ENCODE measurements around the gene AGAP1.

AGAP1 gene

DNA sequence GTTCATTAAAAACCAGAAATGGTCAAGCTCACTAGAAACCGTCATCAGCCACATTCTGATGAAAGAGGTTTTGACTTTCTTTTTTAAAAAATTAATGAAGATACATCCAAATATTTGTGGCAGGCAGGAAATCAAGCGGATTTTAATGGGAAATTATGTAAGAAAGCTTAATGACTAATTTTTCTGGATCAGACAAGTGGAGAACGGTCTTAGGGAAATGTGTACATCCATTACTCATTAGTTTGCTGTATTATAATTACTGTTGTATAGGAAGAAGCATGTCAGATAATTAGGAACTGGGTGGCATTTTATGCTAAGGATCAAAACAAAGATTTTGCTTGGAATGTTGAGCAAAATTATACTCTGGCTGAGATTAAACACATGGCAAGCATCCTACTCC lies 39.4 kb downstream of the AGAP1 start:
- DNase-seq (ENCODE audit: low read depth, low spot score): no peak

DNA sequence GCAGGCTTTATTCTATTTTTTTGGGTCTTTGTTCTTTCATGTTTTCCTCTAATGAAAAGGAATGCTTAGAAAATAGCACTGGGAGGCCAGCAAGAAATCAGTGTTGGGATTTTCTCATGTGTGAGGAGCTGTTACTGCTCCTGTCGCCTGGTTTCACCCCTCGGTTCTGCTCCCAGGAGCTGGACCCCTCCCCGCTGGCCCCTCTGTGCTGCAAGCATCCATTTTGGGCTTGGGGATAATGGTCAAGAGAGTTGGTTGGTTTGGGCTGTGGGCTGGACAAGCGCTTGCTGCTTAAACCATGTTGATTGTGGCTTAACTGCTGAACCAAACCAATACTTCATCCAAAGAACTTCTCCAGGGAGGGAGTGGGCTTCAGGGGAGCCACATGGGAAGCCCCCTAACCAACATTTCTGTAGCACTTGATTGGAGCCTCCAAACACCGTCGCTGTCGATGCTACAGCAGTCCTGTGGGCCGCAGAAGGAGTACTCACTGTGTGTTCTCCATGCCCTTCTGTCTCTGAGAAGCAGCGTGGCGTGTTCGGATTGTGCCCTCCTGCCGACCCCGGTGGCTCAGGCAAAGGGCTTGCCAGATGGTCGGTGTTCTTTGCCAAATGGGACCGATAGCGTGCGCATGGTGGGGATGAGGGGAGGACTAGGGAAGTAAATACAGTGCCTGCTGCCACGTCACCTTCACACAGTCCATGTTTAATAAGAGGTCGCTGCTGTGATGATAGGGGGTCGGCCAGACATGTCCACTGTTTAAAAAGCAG lies 40.0 kb downstream of the AGAP1 start:
- DNase-seq (ENCODE audit: low read depth, low spot score): no peak

DNA sequence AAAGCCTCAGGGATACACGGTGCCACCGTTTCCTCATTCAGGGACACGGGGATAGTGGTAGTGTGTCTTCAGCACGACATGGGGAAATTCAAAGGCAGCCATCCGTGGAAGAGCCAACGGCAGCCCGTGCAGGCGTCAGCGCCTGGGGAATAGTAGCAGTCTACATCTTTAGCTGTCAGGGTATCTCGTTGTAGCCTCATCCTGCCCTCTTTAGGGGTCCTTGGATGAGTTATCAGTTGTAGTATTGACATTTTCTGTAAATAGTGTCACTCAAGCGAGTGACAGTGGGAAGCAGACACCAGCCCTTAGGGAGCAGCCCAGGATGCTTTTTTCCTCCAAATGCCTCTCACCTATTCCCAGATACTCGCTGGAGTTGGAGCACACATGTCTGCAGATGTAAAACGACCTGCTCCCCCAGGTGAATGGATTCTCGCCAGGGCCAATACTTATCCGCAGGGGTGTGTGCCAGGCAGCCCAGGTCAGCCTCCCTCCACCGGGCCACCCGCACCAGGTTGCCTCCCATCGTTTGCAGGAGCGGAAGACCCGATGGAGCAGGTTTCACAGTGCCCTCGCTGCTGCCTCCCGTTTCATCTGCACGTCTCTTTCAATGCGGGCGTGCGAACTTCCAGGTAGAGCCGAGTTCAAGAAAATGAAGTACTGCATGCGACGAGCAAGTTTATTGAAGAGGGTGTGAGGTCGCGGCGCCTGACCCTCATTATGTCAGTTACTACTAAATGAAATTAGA lies 41.0 kb downstream of the AGAP1 start:
- DNase-seq (ENCODE audit: low read depth, low spot score): no peak

DNA sequence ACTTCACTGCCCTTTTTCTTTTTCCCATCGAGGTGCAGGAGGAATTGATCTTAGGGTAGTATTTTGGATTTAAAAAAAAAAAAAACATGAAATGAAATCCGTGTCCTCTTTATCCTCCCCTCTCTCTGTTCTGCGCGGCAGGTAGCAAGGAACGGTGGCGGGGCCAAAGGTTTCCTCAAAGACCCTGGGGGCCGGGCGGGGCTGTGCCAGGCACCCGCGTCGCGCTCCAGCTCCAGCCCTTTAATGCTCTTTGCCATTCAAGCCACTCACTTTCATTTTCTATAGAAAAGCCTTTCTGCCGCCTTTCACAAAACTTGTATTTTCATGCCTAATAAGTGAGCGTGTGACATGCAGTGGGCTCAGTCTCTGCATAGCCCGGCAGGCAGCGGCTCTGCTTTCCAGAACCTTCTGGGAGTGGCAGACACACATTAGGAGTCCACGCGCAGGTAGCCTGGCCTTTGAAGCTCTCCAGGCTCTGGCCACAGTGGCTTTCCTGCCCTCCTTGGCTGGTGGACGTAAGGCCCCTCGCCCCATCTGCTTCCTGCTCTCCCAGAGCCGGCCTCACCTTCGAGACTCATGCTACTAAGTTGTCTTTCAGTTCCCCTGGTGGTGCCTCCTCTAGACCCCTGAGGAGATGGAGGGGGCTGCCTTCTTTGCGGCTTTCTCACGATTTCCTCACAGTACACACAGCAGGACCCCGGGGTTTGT lies 41.7 kb downstream of the AGAP1 start:
- no peak for DNase-seq (ENCODE audit: low read depth, low spot score)

DNA sequence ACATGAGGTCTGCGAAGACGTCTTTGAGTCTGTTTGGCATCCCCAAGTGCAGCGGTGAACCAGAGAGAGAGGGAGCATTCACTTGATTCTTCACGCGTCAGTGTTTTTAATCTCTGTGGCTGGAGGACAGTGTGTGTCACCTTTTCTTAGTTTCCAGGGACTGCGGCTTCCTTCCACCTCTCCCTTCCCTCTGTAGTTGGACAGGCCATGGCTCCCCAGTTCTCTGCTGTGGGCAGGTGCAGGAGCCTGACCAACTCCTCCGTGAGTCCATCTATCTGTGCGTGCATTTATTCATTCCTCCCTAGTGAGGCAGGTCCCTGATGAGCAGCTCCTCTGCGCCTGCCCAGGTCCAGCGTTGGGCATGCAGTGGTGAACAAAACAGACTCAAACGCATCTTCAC lies 42.9 kb downstream of the AGAP1 start:
- no peak for DNase-seq (ENCODE audit: low read depth, low spot score)

DNA sequence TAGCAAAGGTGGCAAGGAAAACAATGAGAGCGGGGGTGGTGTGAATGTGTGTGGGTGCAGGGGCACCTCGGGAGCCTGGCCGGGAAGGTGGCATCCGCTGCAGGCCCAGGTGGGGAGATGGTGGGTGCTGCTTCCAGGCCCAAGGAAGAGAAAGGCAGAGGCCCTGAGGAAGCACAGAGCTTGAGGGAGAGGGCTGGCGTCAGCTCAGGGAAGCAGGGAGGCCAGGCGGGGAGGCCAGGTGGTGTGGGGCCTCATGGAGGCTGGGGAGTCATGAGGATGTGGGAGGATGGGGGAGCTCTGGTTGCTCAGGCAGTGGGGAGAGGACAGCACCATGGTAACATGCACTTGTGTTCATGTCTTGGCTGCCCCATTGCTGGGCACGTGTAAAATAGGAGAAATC lies 43.3 kb downstream of the AGAP1 start:
- DNase-seq (ENCODE audit: low read depth, low spot score): no peak

DNA sequence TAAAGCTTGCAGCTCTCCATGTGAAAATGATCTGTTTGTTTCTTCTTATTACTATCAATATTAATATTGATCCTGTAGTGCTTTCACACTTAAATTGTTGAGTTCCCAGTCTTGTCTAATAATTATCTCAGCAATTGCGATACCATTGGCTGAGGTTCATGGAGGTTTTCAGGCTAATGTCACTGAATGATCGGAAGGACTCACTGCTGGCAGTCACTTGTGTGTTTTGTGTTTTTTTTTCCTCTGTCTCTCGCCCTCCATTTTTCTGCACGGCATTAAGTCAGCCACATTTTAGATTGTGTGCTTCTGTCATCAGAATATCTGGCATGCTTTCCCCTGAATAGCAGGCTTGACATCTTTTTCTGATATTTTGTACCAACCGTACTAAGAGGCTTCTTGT lies 43.7 kb downstream of the AGAP1 start:
- DNase-seq (ENCODE audit: low read depth, low spot score): no peak

DNA sequence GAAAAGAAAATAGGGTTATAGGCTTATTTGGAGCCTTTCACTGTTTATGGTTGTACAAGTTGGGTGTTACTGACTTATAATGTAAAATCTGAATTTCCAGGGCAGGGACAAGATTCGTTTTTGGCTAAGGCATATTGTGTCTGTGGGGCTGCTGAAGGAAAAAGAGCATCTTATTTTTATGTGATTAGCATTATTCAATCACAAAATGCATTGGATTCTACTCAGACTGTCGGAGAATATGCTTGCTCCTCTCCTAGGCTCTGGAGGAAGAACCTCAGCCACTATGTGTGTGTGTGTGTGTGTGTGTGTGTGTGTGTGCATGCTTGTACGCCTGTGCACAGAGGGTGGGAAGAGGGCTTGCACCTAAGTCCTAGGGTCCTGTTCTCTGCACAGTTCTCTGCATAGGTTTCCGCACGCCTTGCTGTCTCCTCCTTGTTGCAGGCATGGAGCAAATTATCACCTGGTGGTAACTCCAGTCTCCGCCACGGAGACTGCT lies 44.3 kb downstream of the AGAP1 start:
- DNase-seq (ENCODE audit: low read depth, low spot score): no peak

DNA sequence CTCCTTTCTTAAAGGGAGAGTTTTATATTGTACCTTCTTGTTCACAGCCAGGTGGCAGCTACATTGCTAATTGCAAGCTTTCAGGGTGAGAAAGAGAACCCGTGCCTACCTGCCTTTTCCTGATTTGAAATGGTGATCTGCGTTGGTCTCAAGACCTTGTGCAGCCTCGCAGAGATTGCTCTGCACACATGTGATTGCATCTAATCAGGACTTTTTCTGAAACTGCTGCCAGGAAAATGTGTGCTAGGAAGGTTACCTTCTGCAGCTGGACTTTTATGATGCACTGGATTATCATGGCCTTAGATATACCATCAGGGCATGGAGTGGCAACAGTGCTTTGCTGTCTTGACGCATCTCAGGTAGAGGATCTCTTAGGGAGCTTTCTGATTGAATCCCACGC lies 45.1 kb downstream of the AGAP1 start:
- no peak for DNase-seq (ENCODE audit: low read depth, low spot score)

DNA sequence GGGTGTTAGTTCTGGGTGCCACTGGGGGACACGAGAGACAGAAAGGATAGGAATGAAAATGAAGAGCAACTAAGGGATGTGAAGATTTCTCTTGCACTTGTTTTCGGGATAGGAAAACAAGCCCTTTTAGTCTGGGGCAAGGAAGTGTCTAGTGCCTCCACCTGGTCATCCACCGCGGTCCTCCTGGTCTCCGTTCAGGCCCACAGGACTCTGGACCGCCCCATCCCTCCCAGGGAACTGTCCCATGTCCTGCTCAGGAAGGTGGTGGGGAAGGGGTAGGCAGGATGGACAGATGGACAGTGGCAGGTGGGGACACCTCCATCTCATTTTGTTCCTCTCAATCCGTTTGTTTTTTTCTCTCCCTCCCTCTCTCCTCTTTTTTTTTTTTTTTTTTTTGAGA lies 45.9 kb downstream of the AGAP1 start:
- DNase-seq (ENCODE audit: low read depth, low spot score): no peak

DNA sequence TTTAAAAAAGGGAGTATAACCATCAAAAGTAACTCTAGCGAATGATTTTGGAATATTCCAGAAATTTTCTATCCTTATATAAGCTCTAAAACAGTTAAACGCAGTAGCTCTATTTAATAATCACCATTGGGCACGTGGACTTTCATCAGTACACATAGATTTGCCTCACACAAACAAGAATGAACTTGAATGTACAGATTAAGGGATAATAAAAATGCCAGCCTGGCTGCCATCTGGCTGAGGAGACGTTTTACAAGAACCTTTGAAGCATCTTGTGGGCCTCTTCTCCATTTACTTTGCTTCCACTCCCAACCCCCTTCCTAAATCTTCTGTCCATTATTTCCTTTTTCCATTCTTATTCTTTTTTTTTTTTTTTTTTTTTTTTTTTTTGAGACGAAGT lies 47.2 kb downstream of the AGAP1 start:
- no peak for DNase-seq (ENCODE audit: low read depth, low spot score)

DNA sequence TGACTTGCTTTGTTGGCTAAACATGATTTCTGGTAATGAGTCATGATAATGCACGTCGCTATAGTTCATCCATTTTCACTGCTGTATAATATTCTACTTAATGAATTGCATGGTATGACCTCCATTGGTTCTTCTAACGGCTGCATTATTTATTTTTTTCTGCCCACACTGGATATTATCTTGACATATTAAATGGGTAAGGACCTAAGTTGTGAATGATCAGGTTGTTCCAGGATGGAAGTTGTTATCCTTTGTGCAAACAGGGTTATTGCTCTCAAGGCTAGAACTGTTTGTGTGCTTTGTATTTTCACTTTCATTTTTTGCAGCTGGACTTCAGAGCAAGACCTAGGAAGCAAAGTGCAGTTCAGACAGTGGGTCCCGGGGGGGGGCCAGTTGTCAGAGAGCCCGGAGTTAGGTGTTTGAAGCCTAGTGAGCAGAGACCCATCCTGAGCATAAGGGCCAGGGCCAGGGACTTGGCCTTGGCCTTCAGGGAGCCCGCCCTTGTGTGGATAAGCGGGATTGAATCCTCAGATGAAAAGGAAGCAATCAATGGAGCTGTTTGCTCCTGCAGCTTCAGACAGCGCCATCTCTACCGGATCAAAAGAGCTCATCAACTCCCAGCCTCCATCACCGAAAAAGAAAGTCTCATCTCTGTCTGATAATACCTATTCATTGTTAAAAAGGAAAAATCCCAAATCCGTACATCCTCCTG lies 48.2 kb downstream of the AGAP1 start:
- DNase-seq (ENCODE audit: low read depth, low spot score): no peak

DNA sequence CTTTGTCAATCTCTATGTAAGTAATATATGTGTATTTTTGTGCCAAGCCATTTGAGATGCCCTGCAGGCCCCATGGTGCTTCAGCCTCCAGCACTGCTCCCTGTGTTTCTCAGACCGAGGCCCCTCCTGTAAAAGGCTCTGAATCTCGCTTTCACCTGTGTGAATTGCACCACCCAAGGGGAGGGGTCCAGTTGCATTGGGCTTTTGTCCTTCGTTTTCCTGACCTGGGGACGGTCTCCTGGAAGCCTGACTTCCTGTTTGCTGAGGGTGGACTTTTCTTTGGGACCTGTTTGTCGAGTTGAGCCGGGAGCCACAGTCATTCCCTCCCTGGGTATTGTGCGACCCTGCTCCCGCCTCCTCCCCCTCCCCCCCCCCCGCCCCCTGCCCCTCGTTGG lies 48.9 kb downstream of the AGAP1 start:
- no peak for DNase-seq (ENCODE audit: low read depth, low spot score)

DNA sequence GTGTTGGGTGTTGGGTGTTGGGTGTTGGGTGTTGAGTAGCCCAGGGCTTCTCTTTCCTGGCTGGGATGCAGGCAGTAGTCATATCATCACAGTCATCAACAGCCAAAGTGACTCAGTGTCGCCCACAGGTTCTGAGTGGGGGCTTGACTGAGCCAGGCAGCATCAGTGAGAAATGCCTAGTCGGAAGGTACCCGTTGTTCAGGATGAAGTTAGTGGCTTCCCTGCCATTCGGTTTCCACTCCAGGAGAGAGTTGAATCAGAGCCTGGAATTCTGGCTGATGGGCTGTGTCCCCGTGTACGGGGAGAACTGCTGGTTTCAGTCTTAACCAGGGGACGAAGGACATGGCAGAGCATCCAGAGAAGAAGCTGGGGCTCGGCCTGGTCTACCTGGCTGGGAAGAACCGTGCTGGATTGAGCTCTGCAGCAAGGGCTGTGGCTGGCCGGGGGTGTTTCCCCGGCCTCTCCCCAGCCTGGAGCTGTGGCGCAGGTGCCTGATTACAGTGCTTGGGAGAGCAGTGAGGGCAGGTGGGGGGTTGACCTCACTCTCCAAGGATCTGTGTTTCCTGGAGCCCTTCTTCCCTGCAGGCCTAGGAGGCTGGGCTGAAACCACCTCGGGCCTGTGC lies 49.4 kb downstream of the AGAP1 start:
- no peak for DNase-seq (ENCODE audit: low read depth, low spot score)

DNA sequence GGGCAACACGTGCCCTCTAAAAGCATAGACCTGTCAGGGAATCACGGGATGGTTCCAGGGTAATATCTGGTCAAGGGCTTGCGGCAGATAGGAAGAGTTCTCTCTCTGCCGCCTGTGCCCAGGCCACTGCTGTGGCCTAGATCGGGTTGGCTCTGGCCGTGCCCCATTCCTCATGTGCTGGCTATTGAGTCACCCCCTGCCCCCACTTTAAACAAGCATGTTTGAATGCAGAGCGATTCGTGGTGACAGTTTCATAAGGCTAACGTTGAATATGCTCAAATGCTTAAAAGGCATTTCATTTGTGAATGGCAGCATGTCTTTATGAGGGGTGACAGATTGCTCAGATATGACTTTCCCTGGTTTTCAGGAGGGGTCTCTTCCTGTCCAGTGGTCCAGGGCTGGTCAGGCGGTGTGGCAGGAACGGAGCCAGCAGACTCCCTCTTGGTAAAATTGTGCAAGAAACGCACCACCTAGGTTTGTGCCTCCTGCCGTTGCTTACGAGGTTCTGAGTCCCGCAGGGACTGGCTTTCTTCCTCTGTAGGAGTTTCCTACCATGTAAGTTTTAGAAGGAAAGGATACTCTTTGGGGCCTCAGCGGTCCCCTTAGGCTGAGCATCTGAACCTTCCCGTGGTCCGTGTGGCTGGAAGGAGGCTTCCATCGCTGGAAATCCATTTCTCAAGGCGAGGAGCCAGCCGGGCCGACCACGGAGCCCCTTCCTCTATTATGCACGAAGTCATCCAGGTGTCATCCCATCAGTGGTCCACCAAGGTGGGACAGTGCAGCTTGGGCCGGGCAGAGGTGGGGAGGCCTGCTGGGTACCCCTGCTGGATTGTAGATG lies 50.2 kb downstream of the AGAP1 start:
- DNase-seq (ENCODE audit: low read depth, low spot score): no peak

DNA sequence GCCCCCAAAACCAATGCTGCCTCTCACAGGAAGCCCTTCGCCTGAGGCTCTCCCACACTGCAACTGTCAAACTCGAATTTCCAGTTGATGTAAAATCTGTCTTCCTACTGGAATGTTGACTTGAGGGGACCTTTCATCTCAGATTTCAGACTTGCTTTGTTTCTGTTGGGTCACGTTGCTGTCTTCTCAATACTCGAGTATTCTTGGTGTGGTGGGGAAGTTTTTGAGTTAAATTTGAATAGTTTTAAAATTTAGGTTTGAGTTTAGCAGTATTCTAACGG lies 50.8 kb downstream of the AGAP1 start:
- no peak for DNase-seq (ENCODE audit: low read depth, low spot score)

DNA sequence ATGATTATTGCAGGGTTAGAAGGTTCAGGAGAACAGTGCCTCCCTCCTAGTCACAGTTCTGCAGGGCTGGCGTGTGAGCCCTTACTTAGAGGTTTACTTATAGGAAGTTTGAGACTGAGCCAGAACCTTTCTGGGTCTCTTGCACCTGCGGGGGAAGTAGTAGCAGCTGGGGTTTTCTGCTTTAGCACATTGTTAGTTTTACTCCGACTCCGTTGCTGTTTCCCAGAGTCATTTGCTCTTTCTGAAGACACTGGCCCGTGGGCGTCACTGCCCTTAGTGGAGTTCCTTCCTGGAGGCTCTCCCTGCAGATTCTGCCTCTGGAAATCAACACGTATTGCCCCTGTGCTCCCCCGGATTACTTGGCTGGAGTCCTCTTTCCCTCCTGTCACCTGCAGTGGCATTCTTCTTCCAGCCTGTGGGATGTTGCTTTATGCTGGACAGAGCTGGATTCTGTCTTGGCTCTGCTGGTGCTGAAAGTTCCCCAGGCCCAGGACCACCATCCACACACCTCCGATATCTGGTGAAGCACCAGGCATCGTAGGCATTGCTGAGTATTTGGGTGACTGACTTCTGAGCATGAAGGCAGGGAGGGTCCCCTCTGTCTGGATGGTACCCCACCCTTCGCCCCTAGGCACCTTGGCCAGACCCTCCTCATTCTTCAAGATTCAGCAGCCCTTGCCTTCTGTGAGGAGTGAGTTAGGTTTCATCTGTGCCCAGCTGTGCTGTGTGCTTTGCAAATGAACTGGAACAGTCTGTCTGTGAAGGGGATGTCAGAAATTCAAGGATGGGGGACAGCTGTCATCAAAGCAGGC lies 51.7 kb downstream of the AGAP1 start:
- DNase-seq (ENCODE audit: low read depth, low spot score): no peak

DNA sequence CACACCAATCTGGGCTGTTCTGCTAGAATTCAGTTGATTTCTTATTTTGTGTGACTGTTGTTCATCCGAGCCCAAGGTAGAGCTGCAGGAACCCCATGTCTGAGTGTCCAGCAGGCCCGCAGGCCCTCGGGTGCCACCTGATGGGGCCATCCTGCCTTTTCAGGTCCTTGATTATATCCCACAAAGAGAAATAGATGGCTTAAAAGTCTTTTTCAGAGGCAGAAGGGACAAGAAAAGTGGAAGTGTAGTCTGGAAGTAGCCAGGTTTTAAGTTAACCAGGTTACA lies 52.2 kb downstream of the AGAP1 start:
- no peak for DNase-seq (ENCODE audit: low read depth, low spot score)

DNA sequence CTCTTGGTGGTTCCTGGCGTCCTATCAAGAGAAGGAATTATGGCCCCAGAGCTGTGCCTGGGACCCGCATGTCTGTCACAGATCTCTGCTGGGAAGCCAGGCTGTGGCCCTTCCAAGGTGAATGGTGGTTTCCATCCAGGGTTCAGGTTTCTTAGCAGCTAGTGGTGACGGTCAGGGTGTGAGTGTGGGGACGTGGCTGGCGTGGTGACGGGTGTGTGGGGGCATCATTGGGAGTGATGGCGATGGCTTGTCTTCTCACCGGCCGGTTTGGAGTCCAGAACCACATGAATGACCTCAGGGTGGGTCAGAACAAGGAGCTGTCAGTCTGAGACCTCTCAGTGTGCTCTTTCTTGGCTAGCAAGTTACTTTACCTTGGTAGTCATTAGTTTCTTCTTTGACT lies 52.6 kb downstream of the AGAP1 start:
- DNase-seq (ENCODE audit: low read depth, low spot score): no peak

DNA sequence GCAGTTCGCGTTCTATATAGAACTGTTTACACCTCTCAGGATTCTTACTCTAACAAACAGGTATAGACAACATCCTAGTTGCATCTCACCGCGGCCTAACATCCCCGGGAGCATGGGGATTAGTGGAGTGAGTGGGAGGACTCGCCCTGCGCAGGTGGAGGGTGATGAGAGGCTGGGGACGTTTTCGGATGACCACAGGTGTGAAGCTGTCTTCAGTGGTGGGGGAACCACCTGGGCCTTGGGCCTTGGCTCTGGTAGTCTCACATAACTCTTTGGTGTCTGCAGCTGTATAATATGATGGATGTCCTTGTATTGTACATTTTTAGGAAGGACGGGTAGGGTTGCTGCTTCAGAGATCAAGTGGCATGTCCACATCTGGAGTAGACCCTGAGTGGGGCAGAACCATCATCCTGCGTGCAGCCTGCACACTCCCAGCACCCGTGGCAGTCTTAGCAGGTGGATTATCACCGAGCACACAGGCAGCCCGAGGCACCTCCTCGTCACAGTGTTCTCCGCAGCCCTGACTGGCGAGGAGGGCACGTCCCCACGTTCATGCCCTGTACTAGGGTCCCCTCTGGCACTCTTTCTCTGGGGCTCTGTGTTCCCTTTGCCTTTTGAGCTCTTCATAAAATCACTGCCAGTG lies 56.0 kb downstream of the AGAP1 start:
- DNase-seq (ENCODE audit: low read depth, low spot score): no peak
